NCI-H2081 treated with DMSO at 0.1 percent for 48 hours (cell line): ENCODE data around the gene TRMT6.

Experiments used
- DNase-seq: peaks from one replicate; lab custom pipeline; 2025; lab: John Stamatoyannopoulos, UW

TRMT6 gene, protein sequence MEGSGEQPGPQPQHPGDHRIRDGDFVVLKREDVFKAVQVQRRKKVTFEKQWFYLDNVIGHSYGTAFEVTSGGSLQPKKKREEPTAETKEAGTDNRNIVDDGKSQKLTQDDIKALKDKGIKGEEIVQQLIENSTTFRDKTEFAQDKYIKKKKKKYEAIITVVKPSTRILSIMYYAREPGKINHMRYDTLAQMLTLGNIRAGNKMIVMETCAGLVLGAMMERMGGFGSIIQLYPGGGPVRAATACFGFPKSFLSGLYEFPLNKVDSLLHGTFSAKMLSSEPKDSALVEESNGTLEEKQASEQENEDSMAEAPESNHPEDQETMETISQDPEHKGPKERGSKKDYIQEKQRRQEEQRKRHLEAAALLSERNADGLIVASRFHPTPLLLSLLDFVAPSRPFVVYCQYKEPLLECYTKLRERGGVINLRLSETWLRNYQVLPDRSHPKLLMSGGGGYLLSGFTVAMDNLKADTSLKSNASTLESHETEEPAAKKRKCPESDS

DNA sequence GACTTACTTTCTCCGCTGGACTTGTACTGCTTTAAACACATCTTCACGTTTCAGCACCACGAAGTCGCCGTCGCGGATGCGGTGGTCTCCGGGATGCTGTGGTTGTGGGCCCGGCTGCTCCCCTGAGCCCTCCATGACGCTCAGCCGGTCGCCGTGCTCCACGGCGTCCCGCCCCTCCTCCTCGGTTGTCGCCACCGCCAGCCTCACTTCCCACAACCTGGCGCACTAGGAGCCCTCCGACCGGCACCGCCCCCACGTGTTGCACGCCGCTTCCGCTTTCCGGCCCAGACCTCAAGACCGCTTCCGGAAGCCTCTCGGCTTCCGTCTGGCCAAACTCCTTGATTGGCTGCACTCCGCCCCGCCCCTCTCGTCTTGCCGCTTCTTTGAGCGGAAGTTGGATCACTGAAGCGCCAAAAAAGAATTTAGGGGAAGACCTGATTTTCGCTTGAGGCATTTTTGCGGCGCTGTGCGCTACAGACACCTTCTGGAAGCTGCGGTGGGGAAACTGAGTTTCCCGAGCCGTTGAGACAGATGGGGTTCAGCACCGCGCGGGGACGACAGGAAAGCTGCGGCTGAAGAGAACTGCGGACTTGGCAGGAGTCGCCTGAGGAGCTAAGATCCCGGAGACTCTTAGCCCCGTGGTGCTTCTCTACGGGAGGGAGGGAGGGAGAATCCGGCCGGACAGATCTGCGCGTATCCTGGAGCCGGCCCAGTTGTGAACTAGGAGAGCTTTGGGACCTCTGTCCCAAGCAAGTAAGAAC is at the start of gene TRMT6, which contains the start of gene MCM8:
TSS of gene TRMT6 (minus strand) at position 263 of the 761 bp plus-strand sequence. CDS start at position 135, 128 bp downstream.
TSS of gene MCM8 (plus strand) at position 382 of the 761 bp plus-strand sequence. CDS start 1,364 bp downstream, outside the sequence.
- DNase-seq: peak; percentile 85

DNA sequence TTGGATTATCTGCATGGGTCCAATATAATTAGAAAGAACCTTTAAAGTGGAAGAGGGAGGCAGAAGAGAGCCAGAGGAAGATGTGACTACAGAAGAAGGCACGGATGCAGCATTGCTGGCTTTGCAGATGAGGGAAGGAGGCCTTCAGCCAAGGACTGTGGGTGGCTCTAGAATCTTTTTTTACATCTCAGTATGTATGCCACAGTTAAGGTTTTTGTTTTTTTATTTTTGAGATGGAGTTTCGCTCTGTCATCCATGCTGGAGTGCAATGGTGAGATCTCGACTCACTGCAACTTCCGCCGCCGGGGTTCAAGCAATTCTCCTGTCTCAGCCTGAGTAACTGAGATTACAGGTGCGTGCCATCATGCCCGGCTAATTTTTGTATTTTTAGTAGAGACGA is 49.5 kb upstream of the TRMT6 start:
- no peak for DNase-seq

DNA sequence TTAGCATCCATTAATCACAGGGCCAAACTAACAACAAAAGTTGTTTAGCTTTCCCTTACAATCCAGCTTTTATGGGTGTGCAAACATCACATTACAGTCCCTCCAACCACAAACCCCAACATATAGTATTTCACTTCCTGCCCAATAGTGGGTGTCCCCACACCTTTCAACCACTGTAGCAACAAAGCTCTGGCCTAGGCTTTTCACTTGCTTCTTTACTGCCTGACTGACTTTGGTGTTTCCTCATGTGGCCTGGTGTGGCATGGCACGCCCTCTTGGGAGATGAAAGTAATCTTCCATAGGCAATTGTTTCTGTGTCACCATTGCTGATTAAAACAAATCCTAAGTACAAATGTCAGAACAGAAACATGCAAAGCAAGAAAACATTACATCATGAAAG is 46.4 kb upstream of the TRMT6 start:
- DNase-seq: no peak

DNA sequence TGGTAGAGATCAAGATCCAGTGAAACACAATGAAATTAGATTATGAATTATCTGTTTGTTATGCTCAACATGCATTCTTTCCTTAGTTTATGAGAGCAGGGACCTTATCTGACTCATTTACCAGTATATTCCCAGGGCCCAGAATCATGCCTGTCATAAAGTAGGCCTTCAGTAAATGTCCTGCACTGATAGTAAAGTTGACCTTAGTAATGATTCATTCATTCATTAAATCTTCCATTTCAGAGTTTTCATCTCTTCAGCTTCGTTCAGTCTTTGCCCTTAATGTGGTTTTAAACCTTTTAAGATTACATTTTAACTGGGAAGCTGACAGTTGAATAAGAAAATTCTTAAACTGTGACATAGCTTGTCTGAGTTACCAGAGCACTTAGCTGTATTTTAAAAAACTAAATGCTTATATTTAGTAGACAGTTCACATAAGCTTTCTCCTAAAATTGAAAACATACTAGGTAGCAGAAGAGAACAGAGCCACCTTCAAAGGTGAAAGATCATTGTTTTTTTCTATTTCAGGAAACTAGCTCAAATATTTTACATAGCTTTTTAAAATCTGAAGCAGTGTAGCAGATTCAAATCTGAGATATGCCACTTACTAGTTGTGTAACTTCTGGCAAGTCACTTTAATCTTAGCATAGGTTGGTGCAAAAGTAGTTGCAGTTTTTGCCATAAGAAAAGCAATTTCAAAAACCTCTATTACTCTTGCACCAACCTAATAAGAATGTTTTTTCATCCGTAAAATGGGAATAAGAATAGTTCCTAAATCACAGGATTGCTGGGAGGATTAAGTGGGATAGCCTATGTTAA is 41.5 kb upstream of the TRMT6 start:
- DNase-seq: no peak

DNA sequence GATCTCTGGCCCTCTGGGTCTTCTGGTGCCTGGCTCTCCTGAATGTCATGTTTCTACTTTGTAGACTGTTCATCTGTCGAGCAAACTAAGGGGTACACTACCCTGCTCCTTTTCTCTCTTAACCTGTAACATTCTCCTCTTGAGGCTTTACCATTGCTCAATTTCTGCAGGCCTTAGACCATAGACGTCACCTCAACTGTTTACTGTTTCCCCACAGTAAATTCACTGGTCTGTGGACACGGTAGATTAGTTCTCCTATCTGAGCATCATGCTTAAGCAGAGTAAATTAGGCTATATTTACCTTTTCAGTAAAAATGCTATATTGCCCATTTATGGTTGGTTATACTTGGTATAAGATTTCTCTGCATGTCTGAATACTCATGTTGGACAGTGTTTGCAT is 40.6 kb upstream of the TRMT6 start:
- no peak for DNase-seq

DNA sequence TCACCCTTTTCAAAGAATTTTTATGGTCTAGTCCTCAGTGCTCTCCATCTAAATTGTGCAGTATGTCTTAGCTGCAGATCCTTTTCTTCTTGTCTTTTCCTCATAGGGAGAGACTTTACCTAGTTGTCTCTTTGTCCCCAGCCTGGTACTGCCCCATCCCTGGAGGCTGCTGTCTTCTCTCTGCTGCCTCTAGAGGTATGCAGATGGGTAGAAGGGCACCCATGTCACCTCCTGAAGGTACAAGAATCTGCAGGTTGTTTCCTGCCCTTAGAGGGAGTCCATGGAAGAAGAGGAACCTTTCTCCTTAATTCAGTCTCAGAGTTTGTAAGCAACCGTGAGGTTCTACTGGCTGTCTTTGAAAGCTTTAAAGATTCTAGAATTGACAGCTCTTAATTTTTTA is 39.2 kb upstream of the TRMT6 start:
- no peak for DNase-seq

DNA sequence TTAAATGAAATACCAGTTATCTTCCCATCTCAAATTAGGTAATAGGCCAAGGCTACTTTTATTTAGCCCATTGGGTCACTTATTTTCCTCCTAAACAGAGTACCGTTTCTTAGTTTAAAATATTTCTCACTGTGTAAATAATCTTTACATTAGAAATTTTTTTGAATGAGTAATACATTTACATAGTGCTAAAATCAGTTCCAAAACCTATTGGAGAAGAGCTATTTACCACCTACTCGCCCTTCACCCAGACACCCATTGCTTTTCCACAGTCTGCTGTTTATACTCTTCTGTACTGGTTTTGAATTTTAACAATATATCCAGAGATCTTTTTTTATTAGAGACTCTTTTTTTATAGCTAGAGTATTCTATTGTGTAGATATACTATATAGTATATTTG is 37.0 kb upstream of the TRMT6 start:
- DNase-seq: no peak

DNA sequence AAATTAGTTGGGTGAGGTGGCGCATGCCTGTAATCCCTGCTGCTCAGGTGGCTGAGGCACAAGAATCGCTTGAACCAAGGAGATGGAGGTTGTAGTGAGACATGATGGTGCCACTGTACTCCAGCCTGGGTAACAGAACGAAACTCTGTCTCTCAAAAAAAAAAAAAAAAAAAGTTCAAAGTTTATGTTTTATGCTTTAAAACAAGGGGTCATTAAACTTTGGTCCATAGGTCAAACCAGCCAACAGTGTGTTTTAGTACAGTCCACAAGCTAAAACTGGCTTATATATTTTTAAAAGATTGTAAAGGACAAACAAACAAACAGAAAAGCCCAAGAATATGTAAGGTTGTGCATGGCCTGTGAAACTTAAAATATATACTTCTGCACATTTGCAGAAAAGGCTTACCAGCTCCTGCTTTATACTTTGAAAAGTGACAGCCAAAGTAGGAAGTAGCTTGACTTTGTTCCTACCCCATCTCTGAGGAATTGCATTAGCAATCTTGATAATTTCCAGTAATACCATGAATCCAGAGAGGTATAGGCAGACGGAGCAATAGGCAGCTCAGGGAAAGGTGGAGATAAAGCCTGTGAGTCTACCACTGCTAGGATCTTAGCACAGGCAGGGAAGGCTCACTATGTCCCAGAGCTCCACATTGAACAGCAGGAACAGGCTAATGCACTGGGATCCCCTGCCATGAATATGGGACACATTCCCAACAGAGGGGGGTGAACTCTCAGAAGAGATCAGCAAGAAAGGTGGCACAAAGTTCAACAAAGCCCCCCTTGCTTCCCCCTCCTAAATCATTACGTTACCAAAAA is 30.6 kb upstream of the TRMT6 start:
- no peak for DNase-seq

DNA sequence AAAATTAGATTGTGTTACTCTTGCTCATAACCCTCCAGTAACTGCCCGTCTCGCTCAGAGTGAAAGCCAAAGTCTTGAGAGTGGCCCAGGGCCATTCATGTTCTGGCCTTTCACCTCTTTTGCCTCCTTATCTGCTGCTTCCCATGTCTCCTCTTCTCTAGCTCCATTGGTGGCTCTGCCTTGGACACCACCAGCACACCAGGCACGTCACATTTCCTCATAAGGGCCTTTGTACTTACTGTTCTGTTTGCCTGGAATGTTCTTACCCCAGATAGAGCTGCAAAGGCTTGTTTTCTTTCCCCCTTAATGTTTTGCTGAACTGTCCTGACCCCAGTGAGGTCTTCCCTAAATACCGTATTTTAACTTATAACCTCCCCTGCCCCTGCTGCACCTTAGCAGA is 29.5 kb upstream of the TRMT6 start:
- no peak for DNase-seq

DNA sequence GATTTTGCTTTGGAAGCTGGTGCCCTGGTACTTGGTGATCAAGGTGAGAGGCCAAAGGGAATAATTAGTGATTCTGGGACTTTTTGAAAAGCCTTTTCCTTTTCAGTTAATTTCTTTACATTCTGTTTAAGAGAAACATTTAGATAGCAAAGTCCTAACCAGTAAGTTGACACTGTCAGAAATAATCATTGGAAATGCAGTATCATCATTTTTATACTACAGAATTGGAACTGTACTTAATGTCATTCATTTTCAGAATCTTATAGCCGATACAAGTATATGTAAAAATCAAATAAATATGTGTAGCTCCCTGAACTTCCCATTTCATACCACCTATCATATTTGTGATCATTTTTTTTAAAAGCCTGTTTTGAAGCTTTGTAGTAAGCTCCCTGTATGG is 27.6 kb upstream of the TRMT6 start:
- no peak for DNase-seq

DNA sequence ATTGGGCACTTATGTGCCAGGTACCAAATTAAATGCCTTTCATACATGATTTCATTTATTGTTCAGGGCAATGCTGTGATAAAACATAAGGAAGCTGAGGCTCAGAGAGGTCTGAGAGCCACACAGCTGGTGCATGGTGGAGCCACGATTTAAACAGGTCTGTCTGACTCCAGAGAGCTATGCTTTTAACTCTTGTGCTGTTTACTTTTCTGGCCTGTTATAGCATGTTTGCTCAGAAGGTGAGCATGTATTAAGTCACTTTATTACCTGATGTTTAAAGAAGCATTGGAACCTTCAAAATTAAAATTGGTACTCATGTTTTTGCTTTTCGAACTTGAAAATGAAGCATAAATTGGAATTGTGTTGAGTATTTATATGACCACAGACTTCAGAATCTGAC is 26.9 kb upstream of the TRMT6 start:
- DNase-seq: no peak

DNA sequence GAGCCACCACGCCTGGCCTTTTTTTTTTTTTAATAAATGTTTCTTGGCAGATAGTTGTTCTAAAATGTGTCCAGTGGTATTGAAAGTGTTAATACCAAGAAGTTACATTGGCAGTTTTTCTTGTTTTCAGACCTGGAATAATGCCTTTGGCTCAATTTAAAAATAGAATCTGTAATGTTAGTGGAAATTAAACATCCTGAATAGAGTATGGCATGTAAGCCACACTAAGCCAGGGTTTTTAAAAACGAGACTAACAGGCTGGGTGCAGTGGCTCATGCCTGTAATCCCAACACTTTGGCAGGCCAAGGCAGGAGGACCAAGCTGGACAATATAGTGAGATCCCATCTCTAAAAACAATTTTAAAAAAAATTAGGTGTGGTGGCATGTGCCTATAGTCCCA is 25.4 kb upstream of the TRMT6 start:
- DNase-seq: no peak

DNA sequence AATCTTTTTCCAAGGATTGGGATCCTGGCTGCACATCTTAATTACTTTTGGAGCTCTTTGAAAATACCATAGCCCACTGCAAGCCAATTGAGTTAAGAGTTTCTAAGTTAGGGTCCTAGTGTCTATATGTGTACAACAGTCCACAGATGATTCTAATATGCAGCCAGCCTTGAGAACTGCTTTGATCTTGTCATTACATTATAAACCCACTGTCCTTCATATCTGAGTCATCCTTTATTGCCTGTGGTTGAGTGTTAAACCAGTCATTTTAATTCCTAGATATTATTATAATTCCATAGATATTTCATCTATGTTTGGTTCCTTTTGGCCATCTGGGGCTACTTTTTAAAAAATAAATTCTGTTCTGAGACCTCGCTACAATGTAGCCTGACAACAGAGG is 24.2 kb upstream of the TRMT6 start:
- DNase-seq: no peak

DNA sequence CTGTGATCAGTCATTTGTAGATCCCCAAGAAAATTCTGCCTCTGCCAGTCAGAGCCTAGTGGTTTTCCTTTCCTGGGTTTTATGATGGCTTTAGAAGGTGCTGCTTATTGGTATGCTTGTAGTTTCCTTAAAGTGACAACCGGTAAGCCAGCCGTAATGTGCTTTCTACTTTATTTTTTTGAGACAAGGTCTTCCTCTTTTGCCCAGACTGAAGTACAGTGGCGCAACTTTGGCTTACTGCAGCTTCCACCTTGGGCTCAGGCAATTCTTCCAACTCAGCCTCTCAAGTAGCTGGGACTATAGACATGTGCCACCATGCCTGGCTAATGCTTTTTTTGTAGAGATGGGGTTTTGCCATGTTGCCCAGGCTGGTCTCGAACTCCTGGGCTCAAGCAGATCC is 23.6 kb upstream of the TRMT6 start:
- DNase-seq: no peak

DNA sequence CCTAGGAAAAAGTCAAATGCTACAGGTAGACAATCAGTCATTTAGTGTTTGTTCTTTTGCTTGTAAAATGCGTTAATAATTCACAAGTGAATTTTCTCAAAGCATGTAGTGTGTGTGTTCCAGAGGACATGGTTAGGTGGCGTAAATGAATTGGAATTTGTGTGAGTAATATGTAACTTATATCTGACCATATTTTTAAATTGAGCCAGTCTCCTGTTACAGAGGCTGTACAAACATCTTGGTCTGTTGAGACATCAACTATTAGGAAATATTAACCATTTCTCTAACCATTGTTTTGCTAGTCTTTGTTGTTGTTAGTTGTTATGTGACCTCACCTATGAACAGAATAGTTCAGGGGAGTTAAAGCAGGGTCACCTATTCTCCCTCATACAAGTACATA is 22.8 kb upstream of the TRMT6 start:
- no peak for DNase-seq

DNA sequence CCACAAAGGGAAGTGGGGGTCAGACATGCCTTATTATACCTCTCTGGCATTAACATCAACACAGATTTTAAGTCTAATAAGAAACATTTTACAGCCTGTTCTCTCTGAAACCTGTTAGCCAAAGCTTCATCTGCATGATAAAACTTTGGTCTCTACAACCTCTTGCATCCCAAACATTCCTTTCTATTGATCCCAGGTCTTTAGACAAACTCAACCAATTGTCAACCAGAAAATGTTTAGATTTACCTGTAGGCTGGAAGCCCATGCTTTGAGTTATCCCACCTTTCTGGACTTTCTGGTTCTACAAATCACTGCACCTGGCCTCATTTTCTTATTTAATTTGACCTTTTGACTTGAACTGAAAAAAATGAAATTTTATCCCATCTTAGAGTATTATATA is 20.9 kb upstream of the TRMT6 start:
- no peak for DNase-seq

DNA sequence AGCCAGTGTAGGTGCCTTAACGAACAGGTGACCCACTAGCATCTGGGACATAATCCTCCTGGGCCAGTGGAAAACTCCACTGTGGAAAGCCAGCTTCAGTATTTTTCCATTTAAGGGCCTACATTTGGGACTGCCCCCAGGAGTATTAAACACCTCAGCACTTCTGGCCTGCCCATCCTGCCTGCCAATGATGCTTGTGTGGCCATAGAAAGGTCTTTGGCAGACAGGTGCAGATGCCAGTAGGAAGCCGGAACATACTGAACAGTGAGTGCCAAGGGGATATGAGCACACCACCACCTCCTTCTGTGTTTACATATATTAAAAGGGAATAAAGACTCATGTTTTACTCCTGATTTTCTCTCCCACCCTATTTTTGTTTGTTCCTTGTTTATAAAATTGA is 20.0 kb upstream of the TRMT6 start:
- no peak for DNase-seq

DNA sequence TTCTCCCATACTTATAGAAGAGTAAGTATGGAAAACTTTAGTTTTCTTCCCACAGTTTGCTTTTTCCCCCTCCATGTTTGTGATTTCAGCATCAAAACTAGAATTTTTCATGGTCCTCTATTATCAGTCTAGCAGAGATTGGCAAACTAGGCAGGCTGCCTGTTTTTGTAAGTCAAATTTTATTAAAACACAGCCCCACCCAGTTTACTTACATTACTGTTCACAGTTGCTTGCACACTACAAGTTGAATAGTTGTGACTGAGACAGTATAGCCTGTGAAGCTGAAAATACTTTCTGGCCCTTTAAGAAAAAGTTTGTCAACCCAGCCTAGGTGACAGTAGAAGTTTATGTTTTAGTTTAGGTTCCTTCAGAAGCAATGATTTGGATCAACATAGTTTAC is 19.6 kb upstream of the TRMT6 start:
- DNase-seq: no peak

DNA sequence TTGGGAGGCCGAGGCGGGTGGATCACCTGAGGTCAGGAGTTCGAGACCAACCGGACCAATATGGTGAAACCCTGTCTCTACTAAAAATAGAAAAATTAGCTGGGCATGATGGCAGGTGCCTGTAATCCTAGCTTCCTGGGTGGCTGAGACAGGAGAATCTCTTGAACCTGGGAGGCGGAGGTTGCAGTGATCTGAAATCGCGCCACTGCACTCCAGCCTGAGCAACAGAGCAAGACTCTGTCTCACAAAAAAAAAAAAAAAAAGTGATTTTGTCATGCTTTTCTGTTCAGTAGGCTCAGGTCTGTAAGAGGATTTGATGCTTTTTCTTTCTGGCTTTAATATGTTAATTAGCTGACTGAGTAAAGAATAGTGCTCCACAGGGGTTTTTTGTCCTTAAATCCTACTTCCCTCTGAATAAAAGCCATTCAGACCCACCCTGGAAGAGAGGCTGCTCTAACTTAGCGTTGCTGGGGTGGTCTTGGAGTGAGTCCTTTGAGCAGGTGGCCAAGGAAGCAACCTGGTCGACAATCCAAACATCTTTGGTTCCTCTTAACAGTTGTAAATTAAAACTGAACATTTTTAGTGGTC is 19.1 kb upstream of the TRMT6 start:
- DNase-seq: no peak

DNA sequence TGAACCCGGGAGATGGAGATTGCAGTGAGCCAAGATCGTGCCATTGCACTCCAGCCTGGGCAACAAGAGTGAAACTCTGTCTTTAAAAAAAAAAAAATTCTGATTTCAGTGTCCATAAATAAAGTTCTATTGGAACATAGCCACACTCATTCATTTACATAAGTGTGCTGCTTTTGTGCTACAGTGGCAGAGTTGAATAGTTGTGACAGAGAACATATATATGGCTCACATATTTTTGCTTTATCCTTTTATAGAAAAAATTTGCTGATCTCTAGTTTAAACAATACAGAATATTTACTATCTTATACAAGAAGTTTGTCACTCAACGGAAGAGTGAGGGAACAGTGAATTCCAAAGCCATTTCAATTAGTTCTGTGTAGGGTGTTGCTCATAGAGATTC is 18.1 kb upstream of the TRMT6 start:
- no peak for DNase-seq

DNA sequence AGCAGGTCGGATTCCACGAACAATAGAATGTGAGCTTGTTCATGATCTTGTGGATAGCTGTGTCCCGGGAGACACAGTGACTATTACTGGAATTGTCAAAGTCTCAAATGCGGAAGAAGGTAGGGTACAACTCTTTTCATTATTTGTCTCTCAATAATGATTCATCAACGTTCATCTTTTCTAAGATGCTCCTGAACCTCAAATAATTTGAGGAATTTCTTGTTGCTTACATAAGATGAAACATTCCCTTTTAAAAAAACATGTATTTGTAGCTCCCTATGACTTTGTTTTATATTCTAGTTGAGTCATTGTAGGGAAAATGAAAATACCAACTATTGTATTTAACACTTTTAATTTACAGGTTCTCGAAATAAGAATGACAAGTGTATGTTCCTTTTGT is 17.1 kb upstream of the TRMT6 start:
- DNase-seq: no peak
